Ovary (tissue), 3 donors: ENCODE data around the gene PLB1.

Source experiments
- POLR2A ChIP-seq: fragments of 450-650 bp; IDR thresholded peaks from one replicate; pipeline ENCODE4 v1.6.1; 2017; ENCODE audit warnings: antibody characterized with exemption, mild to moderate bottlenecking, moderate library complexity
- TF ChIP-seq, protein P1 (sequence below), 3 donors: fragments of 450-650 bp in 2 of 3; fragments of 200-600 bp in 1 of 3; IDR thresholded peaks; one replicate each; pipeline versions ENCODE4 v1.5.1 to v1.8.0; 2016 to 2022; ENCODE audit warnings: antibody characterized with exemption in 3 of 3, mild to moderate bottlenecking in 1 of 3
- donor health status: DM: no; HTN: no; CAD: no.

GRCh38 chr2:28493636-28494035 is 2.2 kb upstream of the PLB1 start:
- TF ChIP-seq POLR2A: no peak
- TF ChIP-seq, protein P1, sequence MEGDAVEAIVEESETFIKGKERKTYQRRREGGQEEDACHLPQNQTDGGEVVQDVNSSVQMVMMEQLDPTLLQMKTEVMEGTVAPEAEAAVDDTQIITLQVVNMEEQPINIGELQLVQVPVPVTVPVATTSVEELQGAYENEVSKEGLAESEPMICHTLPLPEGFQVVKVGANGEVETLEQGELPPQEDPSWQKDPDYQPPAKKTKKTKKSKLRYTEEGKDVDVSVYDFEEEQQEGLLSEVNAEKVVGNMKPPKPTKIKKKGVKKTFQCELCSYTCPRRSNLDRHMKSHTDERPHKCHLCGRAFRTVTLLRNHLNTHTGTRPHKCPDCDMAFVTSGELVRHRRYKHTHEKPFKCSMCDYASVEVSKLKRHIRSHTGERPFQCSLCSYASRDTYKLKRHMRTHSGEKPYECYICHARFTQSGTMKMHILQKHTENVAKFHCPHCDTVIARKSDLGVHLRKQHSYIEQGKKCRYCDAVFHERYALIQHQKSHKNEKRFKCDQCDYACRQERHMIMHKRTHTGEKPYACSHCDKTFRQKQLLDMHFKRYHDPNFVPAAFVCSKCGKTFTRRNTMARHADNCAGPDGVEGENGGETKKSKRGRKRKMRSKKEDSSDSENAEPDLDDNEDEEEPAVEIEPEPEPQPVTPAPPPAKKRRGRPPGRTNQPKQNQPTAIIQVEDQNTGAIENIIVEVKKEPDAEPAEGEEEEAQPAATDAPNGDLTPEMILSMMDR (IDR thresholded peaks at IDR 0.05): no peak
